GM19395 (cell line): ENCODE measurements around the gene VWA5B1.
"Not testable (repeated sequence)": the region's sequence is repeated elsewhere in the genome, so short reads cannot be mapped to it uniquely, and the experiment has no call there.

Experiments used
- ATAC-seq: cut with Tn5 transposase; IDR thresholded peaks from one replicate; pipeline ENCODE4 v1.9.1; 2021; ENCODE audit warnings: mild to moderate bottlenecking, moderate library complexity; ENCODE audit not compliant: unreplicated experiment

Gene VWA5B1

GRCh38 chr1:20290624-20291597 lies at the start of gene VWA5B1:
Gene VWA5B1, plus strand, starts transcription at chr1:20290875. Its CDS starts 19,727 bp downstream, at chr1:20310602.
- no peak for ATAC-seq

GRCh38 chr1:20242890-20243479 lies 47.7 kb upstream of the VWA5B1 start:
- no peak for ATAC-seq

- ATAC-seq: no peak
Measured at GRCh38 chr1:20248971-20249612, 41.6 kb upstream of the VWA5B1 start.

GRCh38 chr1:20250340-20250989 lies 40.2 kb upstream of the VWA5B1 start:
- no peak for ATAC-seq

GRCh38 chr1:20252587-20252986 lies 38.1 kb upstream of the VWA5B1 start:
- ATAC-seq: no peak

- no peak for ATAC-seq
Measured at GRCh38 chr1:20255666-20256065, 35.0 kb upstream of the VWA5B1 start.

- ATAC-seq: no peak
Measured at GRCh38 chr1:20259646-20260045, 31.0 kb upstream of the VWA5B1 start.

- no peak for ATAC-seq
Measured at GRCh38 chr1:20261095-20261494, 29.6 kb upstream of the VWA5B1 start.

- ATAC-seq: no peak
Measured at GRCh38 chr1:20262810-20263534, 27.7 kb upstream of the VWA5B1 start.

- no peak for ATAC-seq
Measured at GRCh38 chr1:20265250-20265649, 25.4 kb upstream of the VWA5B1 start.

- no peak for ATAC-seq
Measured at GRCh38 chr1:20266141-20266540, 24.5 kb upstream of the VWA5B1 start.

GRCh38 chr1:20266642-20267041 lies 24.0 kb upstream of the VWA5B1 start:
- ATAC-seq: no peak

GRCh38 chr1:20271498-20272400 lies 18.9 kb upstream of the VWA5B1 start:
- ATAC-seq: no peak

GRCh38 chr1:20273716-20274115 lies 17.0 kb upstream of the VWA5B1 start:
- not testable (repeated sequence) for ATAC-seq

GRCh38 chr1:20275319-20275925 lies 15.3 kb upstream of the VWA5B1 start:
- ATAC-seq: no peak

- no peak for ATAC-seq
Measured at GRCh38 chr1:20276485-20277159, 14.1 kb upstream of the VWA5B1 start.

GRCh38 chr1:20278692-20279130 lies 12.0 kb upstream of the VWA5B1 start:
- ATAC-seq: no peak

GRCh38 chr1:20279509-20279908 lies 11.2 kb upstream of the VWA5B1 start:
- no peak for ATAC-seq
